Prostate gland (tissue), 2 donors: ENCODE results near the gene ATP5MC3. TPM values are rescaled to one million over a fixed set of nuclear protein-coding genes. Genes with fewer than 3 reads are reported as not detected.
A peak's percentile ranks its signal among the peaks of the same experiment; 100 is the strongest.

Source experiments
- DNase-seq: peaks from one replicate; pipeline ENCODE4 v3.0.0-alpha.2; 2019; ENCODE audit warnings: low spot score
- H3K27ac ChIP-seq, 2 donors: fragments of 200-600 bp; sonication (generic); 2 replicates each; pipeline ENCODE4 v1.5.1; 2017 to 2019
- H3K27me3 ChIP-seq: fragments of 200-600 bp; sonication (generic); replicated peaks from 2 replicates; pipeline ENCODE4 v1.5.1; 2019; ENCODE audit not compliant: insufficient read depth
- H3K36me3 ChIP-seq, 2 donors: fragments of 200-600 bp; sonication (generic); 1 replicate in 1 of 2; 2 replicates in 1 of 2; pipeline versions ENCODE4 v1.5.1 to v1.8.1; 2017 to 2019
- H3K4me1 ChIP-seq: fragments of 200-600 bp; sonication (generic); replicated peaks from 2 replicates; pipeline ENCODE4 v1.5.1; 2019
- H3K4me3 ChIP-seq, 2 donors: fragments of 200-600 bp; sonication (generic); 2 replicates each; pipeline ENCODE4 v1.5.1; 2017 to 2019
- H3K9me3 ChIP-seq: fragments of 200-600 bp; sonication (generic); 2 replicates; pipeline ENCODE4 v1.5.1; 2017
- CTCF ChIP-seq, 4 experiments: fragments of 200-600 bp in 2 of 4; fragments of 450-650 bp in 2 of 4; sonication (generic) in 2 of 4; IDR thresholded peaks; 1 replicate in 3 of 4; 2 replicates in 1 of 4; pipeline ENCODE4 v1.5.1; 2016 to 2019; ENCODE audit warnings: antibody characterized with exemption in 4 of 4, mild to moderate bottlenecking in 2 of 4, moderate library complexity in 2 of 4
- POLR2A ChIP-seq: fragments of 450-650 bp; IDR thresholded peaks from one replicate; pipeline ENCODE4 v1.6.1; 2016; ENCODE audit warnings: antibody characterized with exemption, mild to moderate bottlenecking
- POLR2AphosphoS5 ChIP-seq: sonication (generic); formaldehyde crosslinking; IDR thresholded peaks from one replicate; pipeline ENCODE4 v1.6.1; 2017; ENCODE audit warnings: antibody characterized with exemption
- WGBS: methylation state at CpG from one replicate; pipeline ENCODE4 v1.1.5; 2018; 5-methylcytosine and 5-hydroxymethylcytosine counted together
- intact Hi-C: fragments of 100-400 bp; cut with DNase I; formaldehyde crosslinking; loops from one replicate; pipeline ENCODE4 v1.14.2; 2022
- total RNA-seq, 2 donors: library from RNA; depleted of rRNA; stranded (reverse); fragments of >200 nt; gene quantifications; one replicate each; pipeline ENCODE4 v1.1.0, GENCODE V29; 2016

ATP5MC3 gene
- total RNA-seq, 2 donors from 2014 or later: 105 to 133 TPM

- no peak for TF ChIP-seq POLR2A
- no peak for TF ChIP-seq POLR2AphosphoS5
- Histone ChIP-seq H3K36me3 (no peaks in the 10 kb centered on the region), H3K4me1 (peaks cover 7% of the 10 kb centered on the region), H3K27me3 (no peaks in the 10 kb centered on the region), H3K27ac (peak overlapping the region; percentile 94 to 95), H3K4me3 (peak overlapping the region; percentile 93 to 98), H3K9me3 (no peaks in the 10 kb centered on the region)
- under 1% methylated on average over 32 of the region's 32 CpGs for WGBS
- DNase-seq: no peak
- intact Hi-C loops: loop anchor here (5.0 kb wide), 1 partner anchor 925 kb away; the partner anchor contains the start of gene HOXD13
Observed at GRCh38 chr2:175167076-175167791, 14.3 kb downstream of the ATP5MC3 start.

GRCh38 chr2:175166216-175166824 is 15.2 kb downstream of the ATP5MC3 start:
- Histone ChIP-seq H3K36me3 (no peaks in the 10 kb centered on the region), H3K4me1 (peaks cover 7% of the 10 kb centered on the region), H3K27me3 (no peaks in the 10 kb centered on the region), H3K4me3 (peak overlapping the region in 1 of 2 donors; percentile 98), H3K9me3 (no peaks in the 10 kb centered on the region), H3K27ac (no peak overlapping the region)
- intact Hi-C loops: loop anchor here (5.0 kb wide), 1 partner anchor 926 kb away; the partner anchor contains the start of gene HOXD13
- TF ChIP-seq CTCF (IDR thresholded peaks at IDR 0.05) (no peak), POLR2AphosphoS5 (no peak), POLR2A (no peak)
- 37% methylated on average over 9 of the region's 9 CpGs for WGBS
- DNase-seq: no peak

- Histone ChIP-seq H3K9me3 (no peaks in the 10 kb centered on the region), H3K27me3 (no peaks in the 10 kb centered on the region), H3K4me3 (no peak overlapping the region), H3K27ac (no peak overlapping the region), H3K36me3 (no peaks in the 10 kb centered on the region), H3K4me1 (peaks cover 7% of the 10 kb centered on the region)
- intact Hi-C loops: no loop called here
- no peak for TF ChIP-seq POLR2A
- TF ChIP-seq CTCF (IDR thresholded peaks at IDR 0.05): no peak
- TF ChIP-seq POLR2AphosphoS5: no peak
- 93% methylated on average over 8 of the region's 8 CpGs for WGBS
- DNase-seq: no peak
Observed at GRCh38 chr2:175164235-175164634, 17.3 kb downstream of the ATP5MC3 start.

- no peaks in the 10 kb centered on the region for H3K36me3 ChIP-seq
- no peak overlapping the region for H3K4me3 ChIP-seq
- intact Hi-C loops: no loop called here
- no peaks in the 10 kb centered on the region for H3K27me3 ChIP-seq
- H3K9me3 ChIP-seq: no peaks in the 10 kb centered on the region
- DNase-seq: no peak
- no peak overlapping the region for H3K27ac ChIP-seq
- TF ChIP-seq POLR2A: no peak
- TF ChIP-seq CTCF (IDR thresholded peaks at IDR 0.05): no peak
- no peak for TF ChIP-seq POLR2AphosphoS5
- no peaks in the 10 kb centered on the region for H3K4me1 ChIP-seq
- WGBS: 93% methylated on average over 4 of the region's 4 CpGs
Observed at GRCh38 chr2:175158894-175159293, 22.6 kb downstream of the ATP5MC3 start.

- H3K36me3 ChIP-seq: no peaks in the 10 kb centered on the region
- H3K4me3 ChIP-seq: no peak overlapping the region
- no peaks in the 10 kb centered on the region for H3K4me1 ChIP-seq
- WGBS: 86% methylated on average over 5 of the region's 5 CpGs
- intact Hi-C loops: no loop called here
- H3K9me3 ChIP-seq: no peaks in the 10 kb centered on the region
- DNase-seq: no peak
- H3K27ac ChIP-seq: no peak overlapping the region
- no peaks in the 10 kb centered on the region for H3K27me3 ChIP-seq
- no peak for TF ChIP-seq POLR2A
- no peak for TF ChIP-seq CTCF (IDR thresholded peaks at IDR 0.05)
- TF ChIP-seq POLR2AphosphoS5: no peak
Observed at GRCh38 chr2:175156534-175156933, 25.0 kb downstream of the ATP5MC3 start.
